Peyer's patch (tissue), 4 donors: ENCODE measurements around the gene TMEM242.

ENCODE experiments used
- POLR2A ChIP-seq, 2 donors: fragments of 450-650 bp; IDR thresholded peaks; one replicate each; pipeline ENCODE4 v1.5.1; 2017; ENCODE audit warnings: antibody characterized with exemption in 2 of 2, mild to moderate bottlenecking in 2 of 2, moderate library complexity in 2 of 2
- TF ChIP-seq, protein P1 (sequence below), 6 experiments: fragments of 450-650 bp in 4 of 6; fragments of 200-600 bp in 2 of 6; sonication (generic) in 1 of 6; IDR thresholded peaks; one replicate each; pipeline ENCODE4 v1.5.1; 2017 to 2019; ENCODE audit warnings: antibody characterized with exemption in 6 of 6, mild to moderate bottlenecking in 3 of 6, moderate library complexity in 1 of 6

DNA sequence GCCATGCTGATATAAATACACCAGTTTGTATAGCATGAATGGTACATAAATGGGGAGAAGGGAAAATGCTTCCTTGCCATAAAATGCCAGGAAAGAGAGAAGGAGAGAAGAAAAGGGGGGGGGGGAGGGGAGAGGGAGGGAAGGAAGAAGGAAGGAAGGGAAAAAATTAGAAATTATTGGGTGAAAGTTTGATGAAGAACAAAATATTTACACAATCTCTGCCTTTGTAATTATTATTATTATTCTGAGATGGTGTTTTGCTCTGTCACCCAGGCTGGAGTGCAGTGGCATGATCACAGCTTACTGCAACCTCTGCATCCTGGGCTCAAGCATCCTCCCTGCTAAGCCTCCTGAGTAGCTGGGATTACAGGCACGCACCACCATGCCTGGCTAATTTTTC is 47.4 kb upstream of the TMEM242 start:
- TF ChIP-seq, protein P1, sequence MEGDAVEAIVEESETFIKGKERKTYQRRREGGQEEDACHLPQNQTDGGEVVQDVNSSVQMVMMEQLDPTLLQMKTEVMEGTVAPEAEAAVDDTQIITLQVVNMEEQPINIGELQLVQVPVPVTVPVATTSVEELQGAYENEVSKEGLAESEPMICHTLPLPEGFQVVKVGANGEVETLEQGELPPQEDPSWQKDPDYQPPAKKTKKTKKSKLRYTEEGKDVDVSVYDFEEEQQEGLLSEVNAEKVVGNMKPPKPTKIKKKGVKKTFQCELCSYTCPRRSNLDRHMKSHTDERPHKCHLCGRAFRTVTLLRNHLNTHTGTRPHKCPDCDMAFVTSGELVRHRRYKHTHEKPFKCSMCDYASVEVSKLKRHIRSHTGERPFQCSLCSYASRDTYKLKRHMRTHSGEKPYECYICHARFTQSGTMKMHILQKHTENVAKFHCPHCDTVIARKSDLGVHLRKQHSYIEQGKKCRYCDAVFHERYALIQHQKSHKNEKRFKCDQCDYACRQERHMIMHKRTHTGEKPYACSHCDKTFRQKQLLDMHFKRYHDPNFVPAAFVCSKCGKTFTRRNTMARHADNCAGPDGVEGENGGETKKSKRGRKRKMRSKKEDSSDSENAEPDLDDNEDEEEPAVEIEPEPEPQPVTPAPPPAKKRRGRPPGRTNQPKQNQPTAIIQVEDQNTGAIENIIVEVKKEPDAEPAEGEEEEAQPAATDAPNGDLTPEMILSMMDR (IDR thresholded peaks at IDR 0.05) = no peak
- TF ChIP-seq POLR2A (IDR thresholded peaks at IDR 0.05) = no peak
